Endothelial cell of umbilical vein (primary cell): ENCODE measurements around the gene USP47. TPM values are rescaled to one million over a fixed set of nuclear protein-coding genes. Genes with fewer than 3 reads are reported as not detected.

Source experiments
- BruUV-seq: library from RNA; stranded (reverse); fragments of 400-500 nt; replicated peaks from 2 replicates; lab custom pipeline; 2021; lab: Mats Ljungman, UMichigan
- CTCF ChIA-PET: fragments of 300-600, 350-600 bp; sonication (Branson Sonifier 250); formaldehyde crosslinking; loops from one replicate; lab custom pipeline; 2021; ENCODE audit warnings: antibody characterized with exemption, inconsistent platforms; lab: Charles Lee
- POLR2A ChIA-PET: fragments of 300-600, 350-600 bp; sonication (Branson Sonifier 250); formaldehyde crosslinking; loops from one replicate; lab custom pipeline; 2021; ENCODE audit warnings: antibody characterized with exemption, inconsistent platforms; lab: Charles Lee
- DNase-seq: peaks from one replicate; pipeline ENCODE4 v3.0.0-alpha.2; 2011; ENCODE audit warnings: low read depth, low spot score
- FAIRE-seq: peaks from 2 replicates; lab custom pipeline; 2011; peaks lifted over from hg19 to GRCh38; lab: Jason Lieb, UNC
- H2AFZ ChIP-seq: 2 replicates; pipeline ENCODE4 v1.6.0; 2012; ENCODE audit warnings: low read depth, low read length, control low read depth, inconsistent platforms
- H3K27ac ChIP-seq: 2 replicates; pipeline ENCODE4 v1.5.1; 2011; ENCODE audit warnings: low read depth, mild to moderate bottlenecking, control low read depth, low read length, moderate library complexity; ENCODE audit not compliant: insufficient read depth
- H3K27me3 ChIP-seq, 2 experiments: 2 replicates each; pipeline versions ENCODE4 v1.6.0 to v1.6.1; 2011; ENCODE audit warnings: low read length in 2 of 2, mixed read lengths in 1 of 2; ENCODE audit not compliant: control insufficient read depth in 2 of 2, insufficient read depth in 2 of 2
- H3K36me3 ChIP-seq, 2 experiments: 2 replicates in 1 of 2; 3 replicates in 1 of 2; pipeline ENCODE4 v1.5.1; 2011; ENCODE audit warnings: low read length in 2 of 2, mild to moderate bottlenecking in 1 of 2, moderate library complexity in 1 of 2; ENCODE audit not compliant: control insufficient read depth in 2 of 2, insufficient read depth in 2 of 2; ENCODE audit errors: extremely low read depth in 1 of 2
- H3K4me1 ChIP-seq: 3 replicates; pipeline ENCODE4 v1.5.1; 2011; ENCODE audit warnings: mild to moderate bottlenecking, low read length; ENCODE audit not compliant: control insufficient read depth, insufficient read depth; ENCODE audit errors: extremely low read depth
- H3K4me2 ChIP-seq: 2 replicates; pipeline ENCODE4 v1.6.1; 2011; ENCODE audit warnings: low read length, control low read depth, mixed read lengths; ENCODE audit not compliant: insufficient read depth
- H3K4me3 ChIP-seq, 3 experiments: fragments of 200-600 bp in 1 of 3; sonication (generic), shearing (Covaris generic) in 1 of 3; replicated peaks in 1 of 3; 2 replicates each; pipeline ENCODE4 v1.5.1; 2011 to 2016; ENCODE audit warnings: control low read depth in 3 of 3, low read length in 3 of 3, mild to moderate bottlenecking in 2 of 3, inconsistent platforms in 1 of 3, low read depth in 1 of 3, moderate library complexity in 1 of 3; ENCODE audit not compliant: insufficient read depth in 1 of 3
- H3K79me2 ChIP-seq: 2 replicates; pipeline ENCODE4 v1.6.0; 2012; ENCODE audit warnings: low read length, inconsistent platforms; ENCODE audit not compliant: control insufficient read depth, insufficient read depth
- H3K9ac ChIP-seq: replicated peaks from 2 replicates; pipeline ENCODE3; 2011; ENCODE audit warnings: low read length, control low read depth; ENCODE audit not compliant: insufficient read depth; ENCODE audit errors: extremely low read depth
- H3K9me1 ChIP-seq: replicated peaks from 3 replicates; pipeline ENCODE4 v1.6.0; 2011; ENCODE audit warnings: mild to moderate bottlenecking, low read length; ENCODE audit not compliant: control insufficient read depth, insufficient read depth; ENCODE audit errors: extremely low read depth
- H3K9me3 ChIP-seq: replicated peaks from 2 replicates; pipeline ENCODE4 v1.5.1; 2012; ENCODE audit warnings: low read length, inconsistent platforms; ENCODE audit not compliant: control insufficient read depth, insufficient read depth
- H4K20me1 ChIP-seq: replicated peaks from 2 replicates; pipeline ENCODE3; 2011; ENCODE audit warnings: mild to moderate bottlenecking, low read length; ENCODE audit not compliant: control insufficient read depth, insufficient read depth; ENCODE audit errors: extremely low read depth
- CTCF ChIP-seq, 2 donors: IDR thresholded peaks; 1 replicate in 1 of 2; 2 replicates in 1 of 2; pipeline ENCODE4 v1.5.1; 2011; ENCODE audit warnings: low read length in 2 of 2, mild to moderate bottlenecking in 2 of 2, moderate library complexity in 2 of 2, control low read depth in 1 of 2, inconsistent platforms in 1 of 2, low read depth in 1 of 2; ENCODE audit not compliant: insufficient read depth in 1 of 2; ENCODE audit errors: extremely low read depth in 1 of 2
- EZH2 ChIP-seq: IDR thresholded peaks from 2 replicates; pipeline ENCODE4 v1.6.1; 2012; ENCODE audit warnings: borderline replicate concordance, low read depth, mild to moderate bottlenecking, moderate library complexity, low read length, inconsistent platforms; ENCODE audit not compliant: severe bottlenecking
- FOS ChIP-seq: IDR thresholded peaks from 2 replicates; pipeline ENCODE4 v1.6.1; 2011; ENCODE audit warnings: mild to moderate bottlenecking, low read length, moderate library complexity, borderline replicate concordance; ENCODE audit not compliant: insufficient read depth
- MYC ChIP-seq: IDR thresholded peaks from one replicate; pipeline ENCODE4 v1.6.1; 2011; ENCODE audit warnings: mild to moderate bottlenecking, low read depth, low read length
- POLR2A ChIP-seq: IDR thresholded peaks from 2 replicates; pipeline ENCODE4 v1.6.1; 2012; ENCODE audit warnings: low read depth, mild to moderate bottlenecking, control low read depth, low read length
- dilution Hi-C: fragments of 300-500 bp; cut with MboI; formaldehyde crosslinking; loops from one replicate; pipeline ENCODE4 v1.15.0; 2019; ENCODE audit warnings: low sequenced_read_pairs; ENCODE audit not compliant: extremely low pct_ligation_motif_present
- intact Hi-C: fragments of 100-400 bp; cut with micrococcal nuclease; formaldehyde crosslinking; loops from one replicate; pipeline ENCODE4 v1.10.0; 2022
- polyA plus RNA-seq, 4 experiments: library from polyadenylated mRNA; depleted of rRNA in 3 of 4; stranded (reverse) in 3 of 4; unstranded in 1 of 4; fragments of >200 nt; gene quantifications; 2 replicates each; pipeline versions ENCODE4 v1.2.1 to v1.2.3, GENCODE V29; 2011 to 2012; ENCODE audit warnings: missing spikeins in 1 of 4
- total RNA-seq: library from RNA; stranded (reverse); gene quantifications from 2 replicates; pipeline ENCODE4 v1.2.3, GENCODE V29; 2021
- TF ChIP-seq, protein P1 (sequence below): IDR thresholded peaks from 2 replicates; pipeline ENCODE4 v1.6.1; 2011; ENCODE audit not compliant: insufficient read depth, insufficient read length

USP47 gene
- total and polyA plus RNA-seq, 2 donors (not counting 3 experiments of a cell fraction or from before 2014, with no cell fraction given), result 7.8 to 38.0 TPM

DNA sequence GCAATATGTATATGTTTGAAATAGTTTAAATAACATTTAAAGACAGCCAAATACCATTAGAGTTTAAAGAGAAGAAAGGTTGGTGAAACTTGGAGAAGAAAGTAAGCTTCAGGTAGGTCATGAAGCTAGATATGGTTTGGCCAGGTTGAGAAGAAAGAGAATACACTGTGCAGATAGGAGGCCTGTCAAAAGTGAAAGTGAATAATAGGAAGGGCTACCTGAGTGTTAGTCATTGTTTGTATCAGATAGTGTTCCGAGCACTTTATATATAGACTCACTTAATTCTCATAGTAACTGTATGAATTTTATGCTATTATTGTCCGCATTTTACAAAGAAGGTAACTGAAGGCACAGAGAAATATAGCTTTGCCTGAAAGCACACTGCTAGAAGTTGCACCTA, 56.9 kb downstream of the USP47 start:
- H3K27me3 ChIP-seq, result no peaks in the 10 kb centered on the region
- H3K36me3 ChIP-seq, result peaks cover 0 to 6% of the 10 kb centered on the region in 2 experiments
- DNase-seq (no peak), FAIRE-seq (no peak)
- ChIA-PET POLR2A (no interaction called here), CTCF (interaction anchor here (1.1 to 1.5 kb wide), 2 partner anchors 56 to 99 kb away, joined by 3 to 4 read pairs; no protein-coding TSS in a partner anchor)
- no peaks in the 10 kb centered on the region for H3K9me1 ChIP-seq
- H3K9me3 ChIP-seq, result no peaks in the 10 kb centered on the region
- H3K4me2 ChIP-seq, result no peak overlapping the region
- no TSS peak for BruUV-seq
- intact Hi-C loops (loop anchor here (5.0 kb wide), 1 partner anchor 101 kb away; no protein-coding TSS in a partner anchor), dilution Hi-C loops (no loop called here)
- no peaks in the 10 kb centered on the region for H3K79me2 ChIP-seq
- H4K20me1 ChIP-seq, result no peaks in the 10 kb centered on the region
- no peak overlapping the region for H3K9ac ChIP-seq
- TF ChIP-seq, protein P1, sequence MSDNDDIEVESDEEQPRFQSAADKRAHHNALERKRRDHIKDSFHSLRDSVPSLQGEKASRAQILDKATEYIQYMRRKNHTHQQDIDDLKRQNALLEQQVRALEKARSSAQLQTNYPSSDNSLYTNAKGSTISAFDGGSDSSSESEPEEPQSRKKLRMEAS, result no peak
- TF ChIP-seq FOS (no peak), MYC (no peak), EZH2 (no peak), POLR2A (no peak), CTCF (IDR thresholded peaks at IDR 0.05; ENCODE audit: extremely low read depth in 1 of 2, insufficient read depth in 1 of 2, low read depth in 1 of 2, low read length in 2 of 2) (no peak)
- no peak overlapping the region for H2AFZ ChIP-seq
- no peak overlapping the region for H3K27ac ChIP-seq
- H3K4me1 ChIP-seq, result no peaks in the 10 kb centered on the region
- H3K4me3 ChIP-seq, result no peak overlapping the region
